ENCODE data around the gene ABO. TPM values are rescaled to one million over a fixed set of nuclear protein-coding genes. Genes with fewer than 3 reads are reported as not detected.

Gene ABO
- total RNA-seq, 1 experiment from 2014 or later: 1.2 TPM

GRCh38 chr9:133258061-133259015 lies 16.7 kb downstream of the ABO start:
- BruUV-seq (replicated peaks): no TSS peak
- Histone ChIP-seq H3K36me3 (ENCODE audit: control insufficient read depth in 1 of 2, insufficient read depth in 2 of 2, low read length in 2 of 2) (no peaks in the 10 kb centered on the region), H2AFZ (ENCODE audit: low read depth, low read length, poor library complexity, severe bottlenecking) (no peak overlapping the region), H3K4me3 (replicated peaks in 1 of 2; ENCODE audit: low read depth in 1 of 2, low read length in 2 of 2) (no peak overlapping the region), H4K20me1 (ENCODE audit: insufficient read depth) (no peaks in the 10 kb centered on the region), H3K4me1 (ENCODE audit: control insufficient read depth in 1 of 2, insufficient read depth in 2 of 2, low read length in 2 of 2) (no peaks in the 10 kb centered on the region), H3K9me3 (ENCODE audit: control insufficient read depth in 1 of 2, insufficient read depth in 1 of 2, low read depth in 1 of 2, low read length in 2 of 2) (no peaks in the 10 kb centered on the region), H3K9me2 (ENCODE audit: insufficient read depth) (no peaks in the 10 kb centered on the region), H3K79me2 (ENCODE audit: insufficient read depth, low read length) (no peaks in the 10 kb centered on the region), H3K27ac (ENCODE audit: low read depth, low read length) (no peak overlapping the region), H3K27me3 (ENCODE audit: insufficient read depth, low read length) (no peaks in the 10 kb centered on the region), H3K9ac (ENCODE audit: low read length) (no peak overlapping the region), H3K4me2 (ENCODE audit: low read length) (no peak overlapping the region)
- ATAC-seq: no peak
- DNase-seq (ENCODE audit: low read depth, low spot score): no peak
- CTCF ChIA-PET: no interaction called here
- TF ChIP-seq ZBTB33 (IDR thresholded peaks at IDR 0.05; ENCODE audit: extremely low read depth, insufficient replicate concordance, low read length): no peak
- TF ChIP-seq ZNF274 (IDR thresholded peaks at IDR 0.05; ENCODE audit: low read depth, low read length): no peak
- no peak for TF ChIP-seq SIN3A (IDR thresholded peaks at IDR 0.05; ENCODE audit: low read depth)
- no peak for TF ChIP-seq FOSL1 (IDR thresholded peaks at IDR 0.05; ENCODE audit: low read depth)
- no peak for TF ChIP-seq YY1 (IDR thresholded peaks at IDR 0.05; ENCODE audit: extremely low read depth, insufficient replicate concordance, low read depth, low read length)
- TF ChIP-seq CEBPB (IDR thresholded peaks at IDR 0.05; ENCODE audit: low read depth): no peak
- no peak for TF ChIP-seq TCF7L2 (IDR thresholded peaks at IDR 0.05; ENCODE audit: borderline replicate concordance, extremely low read depth, insufficient read depth, insufficient read length)
- TF ChIP-seq MAX (IDR thresholded peaks at IDR 0.05): no peak
- TF ChIP-seq ELF1 (IDR thresholded peaks at IDR 0.05; ENCODE audit: borderline replicate concordance, low read depth): no peak
- TF ChIP-seq JUND (IDR thresholded peaks at IDR 0.05): no peak
- no peak for TF ChIP-seq ATF3 (IDR thresholded peaks at IDR 0.05)
- no peak for TF ChIP-seq SP1 (IDR thresholded peaks at IDR 0.05; ENCODE audit: low read depth)
- TF ChIP-seq RAD21 (IDR thresholded peaks at IDR 0.05; ENCODE audit: low read depth): no peak
- TF ChIP-seq EZH2phosphoT487 (IDR thresholded peaks at IDR 0.05; ENCODE audit: borderline replicate concordance): no peak
- no peak for TF ChIP-seq EGR1 (IDR thresholded peaks at IDR 0.05; ENCODE audit: low read depth)
- no peak for TF ChIP-seq REST (IDR thresholded peaks at IDR 0.05; ENCODE audit: low read depth)
- TF ChIP-seq ZFX (IDR thresholded peaks at IDR 0.05): no peak
- TF ChIP-seq CTCF (IDR thresholded peaks at IDR 0.05 in 2 of 3, conservative IDR thresholded peaks at IDR 0.05 in 1 of 3; ENCODE audit: borderline replicate concordance in 1 of 3, insufficient read depth in 1 of 3, low read depth in 2 of 3, low read length in 2 of 3): no peak
- intact Hi-C loops (cut with micrococcal nuclease): no loop called here
- RAD21 ChIA-PET (ENCODE audit: low non-redundant PET in 1 of 2, low total read pairs in 2 of 2, uncharacterized antibody in 2 of 2, unreplicated experiment in 2 of 2): no interaction called here
- POLR2A ChIA-PET: no interaction called here

Data from HCT116 (cell line).